ENCODE measurements around the gene ITGAE.
"Not testable (repeated sequence)": the region's sequence is repeated elsewhere in the genome, so short reads cannot be mapped to it uniquely, and the experiment has no call there.

The ITGAE gene

DNA sequence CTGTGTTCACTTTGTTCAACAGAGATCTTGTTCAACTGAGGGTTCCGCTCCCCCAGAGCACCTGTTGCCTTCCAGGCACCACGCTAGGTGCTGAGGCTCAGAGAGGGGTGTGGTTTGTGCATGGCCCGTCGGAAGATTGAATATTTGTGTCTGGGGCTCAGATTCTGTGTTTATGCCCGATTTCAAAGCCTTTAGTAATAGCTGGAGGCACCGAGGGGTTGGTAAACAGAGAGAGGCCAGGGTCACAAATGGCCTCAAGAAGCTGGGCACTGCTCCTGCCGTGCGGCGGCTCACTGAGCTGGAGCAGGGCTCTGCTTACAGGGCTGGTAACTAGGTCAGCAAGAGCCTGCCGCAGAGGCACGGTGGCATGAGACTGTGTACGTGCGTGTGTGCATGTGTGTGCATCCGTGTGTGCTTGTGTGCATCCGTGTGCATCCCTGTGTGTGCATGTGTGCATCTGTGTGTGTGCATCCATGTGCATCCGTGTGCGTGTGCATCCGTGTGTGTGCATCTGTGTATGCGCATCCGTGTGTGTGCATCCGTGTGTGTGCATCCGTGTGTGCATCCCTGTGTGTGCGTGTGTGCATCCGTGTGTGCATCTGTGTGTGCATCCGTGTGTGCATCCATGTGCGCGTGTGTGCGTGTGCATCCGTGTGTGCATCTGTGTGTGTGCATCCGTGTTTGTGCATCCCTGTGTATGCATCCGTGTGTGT is 5.4 kb downstream of the ITGAE start:
- no peak for DNase-seq

DNA sequence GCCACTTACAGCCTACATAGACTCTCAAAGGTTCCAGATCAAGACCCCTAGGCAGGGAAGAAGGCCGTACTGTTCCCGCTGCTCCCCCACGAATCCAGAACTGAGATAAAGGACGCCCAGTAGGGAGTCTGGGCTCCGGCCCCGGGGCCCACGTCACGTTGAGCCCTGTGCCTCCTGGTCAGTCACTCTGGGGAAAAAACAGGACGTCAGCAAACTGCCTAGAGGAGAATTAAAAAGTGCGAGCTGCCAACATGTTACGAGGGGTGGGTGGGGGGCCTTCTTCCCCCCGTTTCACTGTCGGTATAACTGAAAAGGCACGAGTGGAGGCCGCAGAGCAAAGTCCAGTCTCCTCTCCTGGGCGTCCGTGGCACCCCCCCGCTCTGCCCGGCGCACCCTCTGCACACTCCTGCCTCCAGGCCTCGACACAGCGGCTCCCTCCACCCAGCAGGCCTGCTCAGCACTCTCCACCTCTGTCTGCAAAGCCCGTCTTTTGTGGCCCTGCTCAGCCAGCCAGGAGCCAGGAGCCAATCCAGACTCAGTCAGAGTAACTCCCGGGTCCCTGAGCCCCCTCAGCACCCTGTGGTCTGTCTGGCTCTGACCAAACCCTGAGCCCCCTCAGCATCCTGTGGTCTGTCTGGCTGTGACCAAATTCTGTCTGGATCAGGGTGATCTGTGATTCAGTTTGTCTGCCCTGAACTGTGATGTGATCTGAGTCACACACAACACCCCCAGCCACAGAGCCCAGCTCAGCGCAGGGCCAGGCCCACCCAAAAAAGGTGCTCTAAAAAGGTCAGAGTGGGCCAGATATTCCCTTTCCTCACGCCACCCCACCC is 6.2 kb downstream of the ITGAE start:
- DNase-seq: peak; percentile 66

GRCh38 chr17:3794152-3794551 is 6.8 kb downstream of the ITGAE start:
- DNase-seq: not testable (repeated sequence)

- DNase-seq: not testable (repeated sequence)
These were observed 7.7 kb downstream of the ITGAE start for GRCh38 chr17:3793258-3793657.

- DNase-seq: no peak
These were observed 8.5 kb downstream of the ITGAE start for GRCh38 chr17:3792481-3792880.

DNA sequence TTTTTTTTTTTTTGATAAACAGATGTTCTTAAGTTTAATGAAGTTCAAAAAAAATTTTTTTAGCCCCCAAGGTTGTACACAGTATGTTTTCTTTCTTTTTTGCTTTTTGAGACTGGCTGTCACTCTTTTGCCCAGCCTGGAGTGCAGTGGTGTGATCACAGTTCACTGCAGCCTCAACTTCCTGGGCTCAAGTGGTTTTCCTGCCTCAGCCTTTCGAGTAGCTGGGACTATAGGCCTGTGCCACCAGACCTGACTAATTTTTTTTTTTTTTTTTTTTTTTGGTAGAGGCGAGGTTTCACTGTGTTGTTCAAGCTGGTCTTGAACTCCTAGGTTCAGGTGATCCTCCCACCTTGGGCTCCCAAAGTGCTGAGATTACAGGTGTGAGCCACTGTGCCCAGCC is 12.8 kb downstream of the ITGAE start:
- DNase-seq: no peak

DNA sequence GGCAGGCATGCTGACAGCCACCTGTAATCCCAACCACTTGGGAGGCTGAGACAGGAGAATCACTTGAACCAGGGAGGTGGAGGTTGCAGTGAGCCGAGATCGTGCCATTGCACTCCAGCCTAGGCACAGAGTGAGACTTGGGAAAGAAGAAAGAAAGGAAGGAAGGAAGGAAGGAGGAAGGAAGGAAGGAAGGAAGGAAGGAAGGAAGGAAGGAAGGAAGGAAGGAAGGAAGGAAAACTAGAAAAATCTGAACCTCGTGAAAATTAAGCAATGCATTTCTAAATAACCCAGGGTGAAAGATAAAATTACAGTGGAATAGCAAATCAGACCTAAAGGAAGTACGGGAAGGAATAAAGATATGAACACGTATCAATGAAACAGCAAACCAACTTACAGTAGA is 15.7 kb downstream of the ITGAE start:
- not testable (repeated sequence) for DNase-seq

- no peak for DNase-seq
These were observed 18.2 kb downstream of the ITGAE start for GRCh38 chr17:3782751-3783150.

DNA sequence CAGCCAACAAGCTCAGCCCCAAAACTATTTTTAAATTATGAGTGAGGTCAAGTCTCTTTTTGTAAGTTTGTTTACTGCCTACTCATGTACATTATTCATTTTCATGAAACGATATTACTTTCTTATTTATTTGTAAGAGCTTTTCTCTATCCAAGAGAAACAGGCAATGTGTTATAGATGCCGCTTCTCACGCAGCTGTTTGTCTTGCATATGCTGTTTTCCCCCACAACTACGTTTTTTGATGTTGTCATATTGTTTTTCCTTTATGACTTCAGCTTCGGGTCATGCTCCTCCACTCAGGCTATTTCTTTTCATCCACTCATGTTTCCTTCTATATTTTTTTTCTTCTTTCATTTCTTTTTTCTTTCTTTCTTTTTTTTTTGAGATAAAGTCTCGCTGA is 20.0 kb downstream of the ITGAE start:
- DNase-seq: no peak

- no peak for DNase-seq
These were observed 23.4 kb downstream of the ITGAE start for GRCh38 chr17:3777366-3778120.

GRCh38 chr17:3773966-3774365 is 27.0 kb downstream of the ITGAE start:
- no peak for DNase-seq

DNA sequence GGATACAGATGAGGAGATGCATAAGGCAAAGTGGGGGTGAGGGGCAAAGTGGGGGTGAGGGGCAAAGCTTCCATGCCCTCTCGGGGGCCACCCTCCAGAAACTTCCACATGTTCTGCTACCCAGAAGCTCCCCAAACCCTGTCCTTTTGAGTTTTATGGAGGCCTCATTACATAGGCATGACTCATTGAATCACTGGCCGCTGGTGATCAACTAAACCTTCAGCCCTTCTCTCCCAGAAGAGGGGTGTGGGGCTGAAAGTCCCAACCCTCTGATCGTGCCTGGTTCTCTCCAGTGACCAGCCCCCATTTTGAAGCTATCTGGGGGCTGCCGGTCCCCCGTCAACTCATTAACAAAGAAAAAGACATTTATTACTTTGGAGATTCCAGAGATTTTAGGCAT is 27.5 kb downstream of the ITGAE start:
- no peak for DNase-seq

DNA sequence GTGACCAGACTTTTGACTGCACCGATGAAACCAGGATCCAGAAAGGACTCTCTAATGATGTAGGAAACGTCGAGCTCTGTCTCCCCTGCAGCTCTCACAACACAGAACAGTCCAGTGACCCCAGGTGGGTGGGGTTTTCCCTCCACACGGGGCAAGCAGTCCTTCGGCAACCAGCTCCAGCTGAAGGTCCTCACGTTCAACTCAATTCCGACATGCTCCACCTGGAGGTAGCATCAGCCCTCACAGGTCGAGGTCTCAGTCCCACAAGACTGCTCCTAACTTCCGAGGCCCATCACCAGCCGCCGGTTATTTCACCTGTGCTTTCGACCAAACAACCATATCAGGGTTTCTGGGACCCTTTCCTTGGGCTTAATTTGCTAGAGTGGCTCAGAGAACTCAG is 28.2 kb downstream of the ITGAE start:
- no peak for DNase-seq

GRCh38 chr17:3771140-3771539 is 29.8 kb downstream of the ITGAE start:
- DNase-seq: no peak

DNA sequence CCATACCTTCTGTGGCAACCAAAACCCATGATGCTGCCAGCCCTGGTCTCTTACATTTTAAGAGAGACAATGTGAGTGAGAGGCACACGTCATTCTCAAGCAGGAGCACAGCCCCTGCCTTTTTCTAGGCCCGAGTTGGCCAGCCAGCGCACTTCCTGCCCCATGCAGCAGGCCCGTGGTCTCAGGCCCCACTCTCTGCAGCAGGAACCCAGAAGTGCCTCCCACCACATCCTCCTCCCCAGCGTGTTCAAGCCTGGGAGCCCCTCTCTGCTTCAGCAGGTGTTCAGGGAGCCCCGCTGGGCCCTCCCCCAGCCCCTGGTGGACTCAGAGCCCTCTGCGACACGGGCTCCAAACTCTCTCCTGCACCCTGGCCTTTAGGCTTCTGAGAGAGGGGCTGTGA is 30.5 kb downstream of the ITGAE start:
- DNase-seq: peak; percentile 51

GRCh38 chr17:3768769-3769168 is 32.2 kb downstream of the ITGAE start:
- DNase-seq: no peak

GRCh38 chr17:3768341-3768740 is 32.6 kb downstream of the ITGAE start:
- no peak for DNase-seq

DNA sequence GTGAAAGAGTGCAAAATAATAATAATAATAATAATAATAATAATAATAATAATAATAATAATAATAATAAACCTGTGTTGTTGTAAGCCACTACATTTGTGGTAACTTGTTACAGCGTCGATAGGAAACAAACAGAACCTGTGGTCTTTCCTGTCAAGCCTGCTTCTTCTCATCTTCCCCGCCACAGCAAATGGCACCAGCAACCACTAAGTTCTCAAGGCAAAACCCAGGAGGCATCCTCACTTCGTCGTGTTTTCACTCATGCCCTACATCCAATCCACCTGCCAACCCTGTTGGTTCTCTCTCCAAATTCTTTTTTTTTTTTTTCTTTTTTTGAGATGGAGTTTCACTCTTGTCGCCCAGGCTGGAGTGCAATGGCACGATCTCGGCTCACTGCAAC is 34.2 kb downstream of the ITGAE start:
- no peak for DNase-seq

- no peak for DNase-seq
These were observed 35.0 kb downstream of the ITGAE start for GRCh38 chr17:3765981-3766380.

DNA sequence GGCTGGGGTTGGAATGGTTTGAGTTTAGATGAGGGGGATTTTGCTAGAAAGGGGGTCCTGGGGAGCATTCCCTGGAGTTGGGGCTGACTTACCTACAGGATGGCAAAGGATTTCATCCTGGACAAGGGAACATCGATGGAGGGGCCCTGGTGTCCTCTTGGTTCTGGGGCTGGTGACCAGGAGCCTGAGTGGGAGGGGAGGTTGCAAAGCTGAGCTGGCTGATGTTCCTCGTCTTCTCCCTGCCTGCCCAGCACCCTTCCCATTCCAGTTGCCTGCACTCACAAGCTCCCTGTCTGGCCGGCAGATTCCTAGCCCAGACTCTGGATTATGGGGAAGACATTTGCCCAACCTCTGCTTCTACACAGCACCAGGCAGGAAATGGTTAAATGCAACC is 37.2 kb downstream of the ITGAE start:
- DNase-seq: no peak

GRCh38 chr17:3762922-3763776 is 37.8 kb downstream of the ITGAE start:
- no peak for DNase-seq

- DNase-seq: no peak
These were observed 39.0 kb downstream of the ITGAE start for GRCh38 chr17:3761918-3762380.

All from activated gamma-delta T cell (primary cell).